Lung (tissue), 12 donors: ENCODE measurements around the gene MATR3. TPM values are rescaled to one million over a fixed set of nuclear protein-coding genes. Genes with fewer than 3 reads are reported as not detected.
A peak's percentile ranks its signal among the peaks of the same experiment; 100 is the strongest.

Experiments used
- ATAC-seq: fragments of 200-7000 bp; cut with Tn5 transposase; one replicate; pipeline ENCODE4 v1.9.1; 2020; ENCODE audit warnings: moderate number of reproducible peaks; ENCODE audit not compliant: insufficient read depth, low FRiP score
- DNase-seq, 3 donors: peaks; one replicate each; pipeline ENCODE4 v3.0.0-alpha.2; 2013 to 2017
- H3K27ac ChIP-seq, 2 donors: one replicate each; pipeline ENCODE4 v1.5.1; 2013; ENCODE audit warnings: mild to moderate bottlenecking in 2 of 2, moderate library complexity in 2 of 2, control low read depth in 1 of 2, inconsistent platforms in 1 of 2, low read depth in 1 of 2, low read length in 1 of 2
- H3K27me3 ChIP-seq, 3 donors: one replicate each; pipeline ENCODE4 v1.5.1; 2013; ENCODE audit warnings: low read length in 2 of 3; ENCODE audit not compliant: control insufficient read depth in 3 of 3, insufficient read depth in 3 of 3
- H3K36me3 ChIP-seq, 4 donors: one replicate each; pipeline ENCODE4 v1.5.1; 2013; ENCODE audit warnings: low read length in 4 of 4, mild to moderate bottlenecking in 1 of 4, moderate library complexity in 1 of 4; ENCODE audit not compliant: control insufficient read depth in 4 of 4, insufficient read depth in 4 of 4
- H3K4me1 ChIP-seq, 5 donors: one replicate each; pipeline ENCODE4 v1.5.1; 2013; ENCODE audit warnings: low read length in 5 of 5, mild to moderate bottlenecking in 2 of 5, moderate library complexity in 1 of 5; ENCODE audit not compliant: control insufficient read depth in 5 of 5, insufficient read depth in 5 of 5
- H3K4me3 ChIP-seq: one replicate; pipeline ENCODE4 v1.5.1; 2013; ENCODE audit warnings: mild to moderate bottlenecking, control low read depth, moderate library complexity
- H3K9ac ChIP-seq, 2 donors: one replicate each; pipeline ENCODE4 v1.5.1; 2013; ENCODE audit warnings: low read length in 2 of 2, control low read depth in 1 of 2; ENCODE audit not compliant: insufficient read depth in 1 of 2
- H3K9me3 ChIP-seq, 4 donors: one replicate each; pipeline ENCODE4 v1.5.1; 2013; ENCODE audit warnings: low read length in 3 of 4, mild to moderate bottlenecking in 1 of 4, moderate library complexity in 1 of 4; ENCODE audit not compliant: control insufficient read depth in 4 of 4, insufficient read depth in 3 of 4
- WGBS, 2 donors: extraction: QIAGEN DNeasy Blood & Tissue Kit; methylation state at CpG; one replicate each; pipeline ENCODE4 v1.1.7; 2013; 5-methylcytosine and 5-hydroxymethylcytosine counted together
- polyA plus RNA-seq, 2 donors: library from polyadenylated mRNA; stranded (reverse); fragments of 200-250 nt; gene quantifications; one replicate each; pipeline ENCODE4 v1.2.1, GENCODE V29; 2013
- total RNA-seq, 2 donors: library from RNA; depleted of rRNA in 1 of 2; stranded (reverse); fragments of >200 nt in 1 of 2; gene quantifications; one replicate each; pipeline ENCODE4 v1.2.1, GENCODE V29; 2014 to 2021
- TF ChIP-seq, protein P1 (sequence below): IDR thresholded peaks from 2 replicates; pipeline ENCODE4 v1.5.1; 2012; ENCODE audit warnings: mild to moderate bottlenecking; ENCODE audit errors: control extremely low read depth, extremely low read depth
- donor health status: control.
- donor health status: control.
- donor health status: Bipolar disorder and iron deficiency.
- donor health status: healthy.
- donor health status: DM: yes; HTN: yes; CAD: no.

The MATR3 gene
- total and polyA plus RNA-seq, 4 donors = 89.9 to 461 (median 100) TPM

DNA sequence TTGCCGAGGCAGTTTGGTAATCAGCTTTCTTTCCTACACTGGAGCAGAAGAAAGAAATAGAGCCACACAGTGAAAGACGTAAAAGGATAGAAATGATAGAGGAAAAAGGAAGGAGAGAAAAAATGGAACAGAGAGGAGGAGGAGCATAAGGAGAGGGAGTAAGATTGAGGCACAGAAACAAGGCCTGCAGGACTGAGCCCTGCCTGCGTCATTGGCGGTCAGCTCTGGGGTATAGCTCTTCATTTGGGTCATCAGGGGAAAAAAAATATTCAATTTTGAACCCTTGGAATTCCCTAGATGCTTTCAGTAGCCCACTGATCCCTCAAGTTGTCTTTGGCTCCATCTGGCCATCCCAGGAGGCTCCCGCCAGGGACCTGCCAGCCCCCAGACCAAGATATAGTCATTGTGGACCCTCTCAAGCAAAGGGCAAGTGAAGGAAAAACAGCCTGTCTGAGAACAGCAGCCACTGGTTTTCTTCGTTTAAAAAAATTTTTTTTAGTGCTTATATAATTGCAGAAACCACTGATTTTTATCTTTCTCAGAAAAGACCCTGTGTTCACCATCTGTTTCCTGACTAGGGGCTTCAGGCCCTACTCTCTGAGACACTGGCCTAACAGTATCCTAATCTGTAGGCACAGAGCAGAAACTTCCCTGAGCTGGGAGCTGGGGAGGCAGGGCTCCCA lies 31.3 kb upstream of the MATR3 start:
- no peaks in the 10 kb centered on the region for H3K27me3 ChIP-seq
- ATAC-seq (no peak), DNase-seq (no peak)
- no peaks in the 10 kb centered on the region for H3K36me3 ChIP-seq
- H3K27ac ChIP-seq = no peak overlapping the region
- WGBS, 2 donors = 32 to 65% methylated on average over 6 of the region's 6 CpGs
- TF ChIP-seq, protein P1, sequence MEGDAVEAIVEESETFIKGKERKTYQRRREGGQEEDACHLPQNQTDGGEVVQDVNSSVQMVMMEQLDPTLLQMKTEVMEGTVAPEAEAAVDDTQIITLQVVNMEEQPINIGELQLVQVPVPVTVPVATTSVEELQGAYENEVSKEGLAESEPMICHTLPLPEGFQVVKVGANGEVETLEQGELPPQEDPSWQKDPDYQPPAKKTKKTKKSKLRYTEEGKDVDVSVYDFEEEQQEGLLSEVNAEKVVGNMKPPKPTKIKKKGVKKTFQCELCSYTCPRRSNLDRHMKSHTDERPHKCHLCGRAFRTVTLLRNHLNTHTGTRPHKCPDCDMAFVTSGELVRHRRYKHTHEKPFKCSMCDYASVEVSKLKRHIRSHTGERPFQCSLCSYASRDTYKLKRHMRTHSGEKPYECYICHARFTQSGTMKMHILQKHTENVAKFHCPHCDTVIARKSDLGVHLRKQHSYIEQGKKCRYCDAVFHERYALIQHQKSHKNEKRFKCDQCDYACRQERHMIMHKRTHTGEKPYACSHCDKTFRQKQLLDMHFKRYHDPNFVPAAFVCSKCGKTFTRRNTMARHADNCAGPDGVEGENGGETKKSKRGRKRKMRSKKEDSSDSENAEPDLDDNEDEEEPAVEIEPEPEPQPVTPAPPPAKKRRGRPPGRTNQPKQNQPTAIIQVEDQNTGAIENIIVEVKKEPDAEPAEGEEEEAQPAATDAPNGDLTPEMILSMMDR = no peak
- H3K9ac ChIP-seq = no peak overlapping the region
- no peak overlapping the region for H3K4me3 ChIP-seq
- H3K4me1 ChIP-seq = peaks cover 0 to 7% (median 0%) of the 10 kb centered on the region in 5 donors
- H3K9me3 ChIP-seq = no peaks in the 10 kb centered on the region

DNA sequence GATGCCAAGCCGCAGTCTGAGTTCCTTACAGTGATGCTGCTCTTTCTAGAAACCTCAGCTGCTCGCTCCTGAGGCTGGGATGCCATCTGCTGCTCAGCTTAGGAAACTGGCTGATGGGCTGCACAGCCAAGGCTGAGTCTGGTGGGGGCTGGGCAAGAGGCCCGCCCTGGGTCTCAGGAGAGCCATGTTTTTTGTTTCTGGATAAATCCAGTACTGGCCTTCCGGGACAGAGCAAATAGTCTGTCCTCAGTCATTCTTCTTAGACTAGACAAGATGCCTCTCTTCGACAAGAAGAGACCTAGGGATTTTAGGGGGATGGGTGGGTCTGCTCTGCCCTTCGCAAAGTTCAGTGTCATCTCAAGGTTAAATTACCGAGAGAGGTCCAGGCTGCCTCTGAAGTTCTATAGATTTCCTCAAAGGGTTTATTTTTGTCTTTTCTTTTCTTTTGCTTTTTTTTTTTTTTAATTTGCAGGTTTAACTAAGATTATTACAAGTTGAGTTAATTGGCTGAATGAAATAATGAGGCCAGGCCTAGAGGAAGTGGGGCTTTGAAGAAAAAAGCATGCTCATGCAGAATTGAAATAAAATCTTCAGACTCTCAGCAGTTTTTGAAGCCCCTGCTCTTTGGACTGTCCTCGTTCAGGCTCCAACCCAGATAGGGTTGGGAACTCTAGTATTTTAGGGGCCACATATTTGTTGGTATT lies 30.6 kb upstream of the MATR3 start:
- WGBS, 2 donors = 37 to 41% methylated on average over 8 of the region's 8 CpGs
- H3K27ac ChIP-seq = peak overlapping the region in 1 of 2 donors; percentile 10

DNA sequence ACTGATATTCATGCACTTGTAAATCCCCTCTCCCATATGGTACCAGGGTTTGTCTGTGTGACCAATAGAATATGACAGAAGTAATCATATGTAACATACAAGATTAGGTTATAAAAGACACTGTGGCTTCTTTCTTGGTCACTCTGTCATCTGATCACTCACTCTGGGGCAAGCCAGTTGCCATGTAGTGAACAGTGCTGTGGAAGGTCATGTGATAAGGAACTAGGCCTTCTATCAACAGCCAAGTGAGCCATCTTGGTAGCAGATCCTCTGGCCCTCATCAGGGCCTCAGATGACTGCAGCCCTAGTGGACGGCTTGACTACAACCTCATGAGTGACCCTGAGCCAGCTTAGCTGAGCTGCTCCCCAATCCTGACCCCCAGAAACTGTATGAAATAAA lies 30.0 kb upstream of the MATR3 start:
- 88 to 100% methylated on average over 1 of the region's 1 CpG for WGBS, 2 donors
- H3K4me3 ChIP-seq = no peak overlapping the region
- H3K9me3 ChIP-seq = no peaks in the 10 kb centered on the region
- H3K36me3 ChIP-seq = no peaks in the 10 kb centered on the region
- H3K4me1 ChIP-seq = peaks cover 0 to 7% (median 2%) of the 10 kb centered on the region in 5 donors
- DNase-seq (no peak), ATAC-seq (no peak)
- H3K9ac ChIP-seq = no peak overlapping the region
- TF ChIP-seq, protein P1 = no peak
- no peaks in the 10 kb centered on the region for H3K27me3 ChIP-seq
- no peak overlapping the region for H3K27ac ChIP-seq

More for the DNA sequence above, 30.6 kb upstream of the MATR3 start:
- H3K27me3 ChIP-seq = no peaks in the 10 kb centered on the region
- TF ChIP-seq, protein P1 = peak; percentile 92
- DNase-seq = peak; percentile 90 to 94 (median 93)
- no peaks in the 10 kb centered on the region for H3K36me3 ChIP-seq
- H3K9ac ChIP-seq = peak overlapping the region in 1 of 2 donors; percentile 67
- peak; percentile 94 for ATAC-seq
- H3K4me3 ChIP-seq = no peak overlapping the region
- H3K4me1 ChIP-seq = peaks cover 0 to 7% (median 2%) of the 10 kb centered on the region in 5 donors
- no peaks in the 10 kb centered on the region for H3K9me3 ChIP-seq
